HG02759 (cell line): ENCODE data around the gene RPS15A.
"Not testable (repeated sequence)": the region's sequence is repeated elsewhere in the genome, so short reads cannot be mapped to it uniquely, and the experiment has no call there.

Experiments used
- ATAC-seq: cut with Tn5 transposase; IDR thresholded peaks from one replicate; pipeline ENCODE4 v1.9.1; 2021; ENCODE audit warnings: mild to moderate bottlenecking, moderate library complexity; ENCODE audit not compliant: unreplicated experiment

The RPS15A gene

DNA sequence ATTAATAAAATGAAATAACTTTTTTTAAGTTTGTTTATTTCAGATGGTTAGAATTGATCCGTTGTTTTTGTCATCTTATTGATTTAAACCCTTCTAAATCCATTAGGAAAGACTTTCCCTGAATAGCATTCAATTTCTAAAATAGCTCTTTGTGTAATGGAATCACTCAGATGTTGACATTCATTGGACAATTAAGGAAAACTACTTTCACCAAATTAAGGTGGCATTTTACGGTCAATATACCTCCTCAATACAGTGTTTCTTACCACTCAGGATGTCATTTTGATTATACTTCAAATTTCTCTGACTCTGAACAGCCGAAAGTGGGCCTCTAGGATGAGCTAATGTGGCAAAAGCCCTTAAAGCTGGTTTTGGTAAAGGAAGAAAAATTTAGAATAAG lies 9.4 kb upstream of the RPS15A start:
- ATAC-seq, result no peak

- ATAC-seq, result no peak
These were observed 7.6 kb upstream of the RPS15A start for GRCh38 chr16:18797746-18798145.

DNA sequence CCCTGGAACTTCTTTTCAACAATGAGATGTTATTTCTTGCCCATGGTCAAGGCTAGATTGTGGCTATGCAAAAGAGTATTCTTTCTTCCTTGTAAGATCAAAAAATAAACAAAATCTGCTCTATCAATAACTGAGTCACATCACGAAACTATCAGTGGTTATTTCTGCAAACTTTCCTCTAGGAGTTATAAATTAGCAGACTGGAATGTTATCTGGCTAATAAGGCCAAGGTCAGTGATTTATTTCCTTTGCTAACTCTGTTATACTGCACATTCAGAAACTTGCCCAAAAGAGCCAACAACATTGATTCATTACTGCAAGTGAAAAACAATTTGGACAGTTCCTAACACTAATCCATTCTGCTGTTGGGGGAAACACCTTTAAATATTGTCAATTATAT lies 6.2 kb upstream of the RPS15A start:
- ATAC-seq, result no peak

- no peak for ATAC-seq
These were observed 2.8 kb upstream of the RPS15A start for GRCh38 chr16:18792836-18793433.

DNA sequence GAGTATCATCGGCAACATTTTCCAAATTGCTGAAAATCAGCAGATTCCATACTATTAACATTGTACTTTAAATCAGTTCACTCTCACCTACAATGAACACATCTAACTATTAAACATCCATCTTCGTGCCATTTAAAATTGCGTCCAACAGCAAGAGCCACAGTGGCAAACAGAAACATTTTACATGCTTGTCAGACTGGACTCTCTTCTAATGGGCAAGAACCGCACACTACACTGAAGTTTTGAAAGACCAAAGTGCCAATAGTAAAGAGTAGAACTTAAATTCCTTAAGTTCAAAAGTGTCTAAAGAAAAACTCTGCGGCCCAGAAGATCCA lies 652 bp downstream of the RPS15A start:
- ATAC-seq, result no peak

- ATAC-seq, result no peak
These were observed 1.2 kb downstream of the RPS15A start for GRCh38 chr16:18788828-18789514.

DNA sequence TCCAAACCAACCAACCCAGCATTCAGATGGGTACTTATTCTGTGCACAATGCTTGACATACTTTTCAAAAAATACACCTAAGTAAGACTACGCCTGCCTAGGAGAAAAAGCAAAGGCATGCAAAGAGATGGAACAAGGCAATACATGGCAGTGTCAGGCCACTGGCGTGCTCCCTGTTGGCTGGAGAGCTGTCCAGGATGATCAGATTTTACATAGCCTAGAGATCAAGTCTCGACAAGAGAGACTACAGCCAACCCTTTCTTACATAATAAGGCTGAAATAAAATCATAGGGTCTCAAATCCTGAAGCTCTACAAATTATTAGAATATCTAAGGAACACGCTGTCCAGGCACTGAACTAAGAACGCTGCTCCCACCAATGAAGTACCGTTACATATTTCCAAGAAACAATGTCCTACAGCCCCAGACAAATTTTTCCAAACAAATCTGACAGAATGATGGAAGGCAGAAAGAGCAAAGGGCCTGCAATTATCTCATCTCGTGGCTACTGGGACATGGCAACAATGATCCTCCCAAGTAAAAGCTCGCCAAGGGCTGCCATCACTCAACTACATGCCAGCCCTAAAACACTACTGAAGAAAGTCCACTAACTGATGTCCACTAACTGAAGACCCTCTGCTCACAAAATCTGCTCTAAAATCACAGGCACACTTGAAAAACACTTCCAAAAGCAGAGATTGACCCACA lies 5.1 kb downstream of the RPS15A start:
- no peak for ATAC-seq

DNA sequence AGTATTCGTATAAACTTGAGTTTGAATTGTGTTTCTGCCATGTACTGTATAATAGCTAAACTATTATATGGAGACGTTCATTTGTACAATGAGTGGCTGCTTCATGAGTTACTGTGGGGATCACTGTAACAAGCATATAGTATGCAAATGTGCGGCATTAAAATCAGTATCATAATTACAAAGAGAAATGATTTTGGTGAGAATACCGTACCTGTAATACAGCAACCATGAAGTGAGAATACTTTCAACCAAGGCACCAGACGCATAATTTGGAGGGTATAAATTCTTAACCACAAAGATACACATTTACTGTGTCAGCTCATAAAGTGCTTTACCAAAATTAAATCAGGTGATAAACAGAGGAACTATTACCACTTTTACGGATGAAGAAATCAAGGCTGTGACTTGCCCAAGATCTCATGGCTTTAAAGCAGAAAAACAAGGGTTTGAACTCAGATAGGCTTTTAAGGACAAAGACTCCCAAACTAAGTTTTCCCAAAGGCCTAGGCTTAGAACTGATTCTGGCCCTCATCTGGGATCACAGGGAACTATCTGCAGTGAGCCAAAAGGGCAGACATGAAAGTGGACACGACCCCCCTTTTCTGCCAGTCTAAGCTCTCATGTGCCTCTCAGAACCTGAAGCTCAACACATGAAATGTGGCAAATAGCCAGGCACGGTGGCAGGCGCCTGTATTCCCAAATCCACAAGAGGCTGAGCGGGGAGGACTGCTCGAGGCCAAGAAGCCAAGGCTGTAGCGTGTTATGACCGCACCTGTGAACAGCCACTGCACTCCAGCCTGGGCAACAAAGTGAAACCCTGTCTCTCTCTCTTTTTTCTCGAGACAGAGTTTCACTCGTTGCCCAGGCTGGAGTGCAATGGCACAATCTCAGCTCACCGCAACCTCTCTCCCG lies 6.4 kb downstream of the RPS15A start:
- ATAC-seq, result no peak

DNA sequence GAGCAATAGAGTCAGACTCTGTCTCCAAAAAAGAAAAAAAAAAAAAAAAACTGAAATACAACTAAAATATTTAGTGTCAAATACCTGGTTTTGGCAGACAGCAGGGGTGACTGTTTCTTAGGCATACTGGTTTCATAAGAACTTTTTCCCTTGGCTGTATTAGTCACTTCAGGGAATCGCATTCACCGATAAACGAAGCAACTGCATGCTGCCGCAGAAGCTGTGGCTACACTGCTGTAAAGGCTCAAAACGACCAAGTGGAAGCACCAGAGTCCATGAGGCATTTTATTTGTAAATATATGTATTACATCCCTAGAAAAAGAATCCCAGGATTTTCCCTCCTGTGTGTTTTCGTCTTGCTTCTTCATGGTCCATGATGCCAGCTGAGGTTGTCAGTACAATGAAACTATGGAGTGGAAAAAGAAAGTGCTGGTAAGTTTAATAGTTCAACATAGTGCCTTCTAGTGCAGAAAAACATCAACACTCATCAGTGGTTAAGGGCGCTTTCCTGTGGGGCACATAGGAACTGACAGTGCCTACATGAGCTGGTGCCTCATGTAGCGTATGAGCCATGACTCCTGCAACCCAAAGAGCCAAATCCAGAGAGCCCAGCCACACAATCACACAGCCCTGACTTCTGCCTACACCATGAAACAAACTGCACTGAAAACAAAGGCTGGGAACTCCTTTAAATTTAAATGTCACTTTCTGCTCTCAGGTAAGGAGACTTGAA lies 7.3 kb downstream of the RPS15A start:
- no peak for ATAC-seq

DNA sequence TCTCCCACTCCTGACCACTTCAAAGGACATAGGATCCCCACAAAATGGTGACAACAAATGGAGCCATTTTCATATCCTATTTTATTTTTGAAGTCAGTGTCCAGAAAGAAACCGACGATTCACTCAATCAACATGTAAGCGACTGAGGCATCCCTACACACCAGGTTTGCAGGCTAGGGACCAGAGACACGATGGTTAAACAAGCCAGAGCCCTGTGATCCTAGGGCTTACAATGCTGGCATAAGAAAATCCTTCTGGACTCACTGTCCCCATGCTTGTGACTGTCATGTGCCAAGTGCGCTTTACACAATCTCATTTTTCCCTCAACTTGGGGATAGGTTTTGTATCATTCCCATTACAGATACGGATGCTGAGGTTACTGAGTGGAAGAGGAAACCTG lies 8.9 kb downstream of the RPS15A start:
- ATAC-seq, result not testable (repeated sequence)

GRCh38 chr16:18780460-18781026 lies 9.6 kb downstream of the RPS15A start:
- not testable (repeated sequence) for ATAC-seq

GRCh38 chr16:18777664-18778063 lies 12.5 kb downstream of the RPS15A start:
- ATAC-seq, result not testable (repeated sequence)

GRCh38 chr16:18776334-18776733 lies 13.8 kb downstream of the RPS15A start:
- not testable (repeated sequence) for ATAC-seq

GRCh38 chr16:18774651-18775050 lies 15.5 kb downstream of the RPS15A start:
- not testable (repeated sequence) for ATAC-seq

- not testable (repeated sequence) for ATAC-seq
These were observed 18.0 kb downstream of the RPS15A start for GRCh38 chr16:18772171-18772570.

GRCh38 chr16:18770336-18770962 lies 19.7 kb downstream of the RPS15A start:
- not testable (repeated sequence) for ATAC-seq

DNA sequence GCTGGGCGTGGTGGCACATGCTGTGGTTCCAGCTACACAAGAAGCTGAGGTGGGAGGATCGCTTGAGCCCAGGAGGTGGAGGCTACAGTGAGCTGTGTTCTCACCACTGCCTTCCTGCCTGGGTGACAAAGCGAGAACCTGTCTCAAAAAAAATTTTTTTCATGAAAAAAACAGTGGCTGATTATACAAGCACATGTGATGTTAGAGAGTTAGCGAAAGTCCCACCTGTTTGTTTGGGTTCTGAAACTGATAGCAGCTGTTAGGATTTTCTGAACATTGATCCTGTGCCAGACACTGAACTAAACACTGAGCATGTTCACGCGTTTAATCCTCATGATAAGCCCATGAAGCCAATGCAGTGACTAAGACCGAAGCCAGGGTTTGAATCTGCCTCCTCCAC lies 22.9 kb downstream of the RPS15A start:
- peak; percentile 62 for ATAC-seq

- ATAC-seq, result peak; percentile 42
These were observed 27.4 kb downstream of the RPS15A start for GRCh38 chr16:18762713-18763112.

DNA sequence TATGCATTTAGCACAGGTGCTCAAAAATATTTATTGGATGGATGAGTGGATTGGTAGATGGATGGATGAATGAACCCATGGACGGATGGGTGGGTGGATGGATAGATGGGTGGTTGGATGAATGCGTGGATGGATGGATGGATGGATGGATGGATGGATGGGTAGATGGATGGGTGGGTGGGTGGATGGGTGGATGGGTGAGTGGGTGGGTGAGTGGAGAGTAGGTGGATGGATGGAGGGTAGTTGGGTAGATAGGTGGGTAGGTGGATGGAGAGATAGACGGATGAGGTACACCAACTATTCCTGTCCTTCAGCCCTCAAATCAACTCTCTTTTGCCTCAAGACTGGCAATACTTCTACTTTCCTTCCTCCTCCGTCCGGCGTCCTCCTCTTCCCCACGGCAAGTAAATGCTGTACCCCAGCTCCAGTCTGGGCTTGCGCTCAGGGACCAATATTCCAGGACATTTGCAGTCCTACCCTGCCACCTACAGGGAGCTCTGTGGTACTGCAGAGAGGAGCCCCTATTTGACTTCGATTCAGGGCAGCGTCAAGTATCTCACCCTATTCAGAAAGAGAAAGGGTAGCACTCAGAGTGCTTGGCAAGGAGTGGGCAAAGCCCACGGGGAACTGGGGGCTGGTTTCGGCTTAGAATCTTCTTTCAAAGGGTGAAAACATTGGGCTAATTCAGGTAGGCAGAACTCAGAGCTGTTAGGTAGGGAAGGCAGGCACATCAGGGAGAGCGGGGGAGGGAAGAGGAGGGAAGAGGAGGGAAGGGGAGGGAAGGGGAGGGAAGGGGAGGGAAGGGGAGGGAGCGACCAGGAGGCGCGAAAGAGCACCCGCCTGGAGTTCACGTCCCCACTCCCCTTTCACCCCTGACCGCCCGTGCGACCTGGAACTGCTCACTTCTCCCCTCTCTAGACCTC lies 30.3 kb downstream of the RPS15A start:
- peak; percentile 48 for ATAC-seq
